ENCODE measurements around the gene HEG1.

HEG1 gene

GRCh38 chr3:125061170-125061569 is 5.4 kb upstream of the HEG1 start:
- FAIRE-seq (no peak), DNase-seq (ENCODE audit: insufficient read length, low spot score) (no peak)
- TF ChIP-seq, protein P1, sequence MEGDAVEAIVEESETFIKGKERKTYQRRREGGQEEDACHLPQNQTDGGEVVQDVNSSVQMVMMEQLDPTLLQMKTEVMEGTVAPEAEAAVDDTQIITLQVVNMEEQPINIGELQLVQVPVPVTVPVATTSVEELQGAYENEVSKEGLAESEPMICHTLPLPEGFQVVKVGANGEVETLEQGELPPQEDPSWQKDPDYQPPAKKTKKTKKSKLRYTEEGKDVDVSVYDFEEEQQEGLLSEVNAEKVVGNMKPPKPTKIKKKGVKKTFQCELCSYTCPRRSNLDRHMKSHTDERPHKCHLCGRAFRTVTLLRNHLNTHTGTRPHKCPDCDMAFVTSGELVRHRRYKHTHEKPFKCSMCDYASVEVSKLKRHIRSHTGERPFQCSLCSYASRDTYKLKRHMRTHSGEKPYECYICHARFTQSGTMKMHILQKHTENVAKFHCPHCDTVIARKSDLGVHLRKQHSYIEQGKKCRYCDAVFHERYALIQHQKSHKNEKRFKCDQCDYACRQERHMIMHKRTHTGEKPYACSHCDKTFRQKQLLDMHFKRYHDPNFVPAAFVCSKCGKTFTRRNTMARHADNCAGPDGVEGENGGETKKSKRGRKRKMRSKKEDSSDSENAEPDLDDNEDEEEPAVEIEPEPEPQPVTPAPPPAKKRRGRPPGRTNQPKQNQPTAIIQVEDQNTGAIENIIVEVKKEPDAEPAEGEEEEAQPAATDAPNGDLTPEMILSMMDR (IDR thresholded peaks at IDR 0.05; ENCODE audit: insufficient read depth, missing control alignments), result no peak

GRCh38 chr3:125059488-125060245 is 3.9 kb upstream of the HEG1 start:
- DNase-seq (ENCODE audit: insufficient read length, low spot score) (no peak), FAIRE-seq (no peak)

DNA sequence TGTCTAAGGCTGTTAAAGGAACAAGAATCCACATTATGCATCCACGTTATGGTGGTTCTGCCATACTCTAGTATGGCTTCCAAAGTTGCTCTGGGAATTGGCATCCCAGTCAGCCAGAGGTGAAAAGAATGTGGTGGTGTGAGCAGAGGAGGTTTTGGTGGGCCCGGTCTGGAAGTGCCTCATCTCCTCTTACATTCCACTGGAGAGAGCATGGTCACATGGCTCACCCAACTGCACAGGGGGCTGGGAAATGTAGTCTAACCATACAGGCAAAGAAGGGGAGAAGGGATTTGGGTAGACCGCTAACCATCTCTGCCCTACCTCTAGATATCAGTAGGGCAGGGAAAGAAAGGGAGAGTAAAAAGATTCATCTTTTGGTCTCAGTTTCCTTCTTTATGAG is 3.2 kb upstream of the HEG1 start:
- FAIRE-seq, result no peak
- no peak for DNase-seq (ENCODE audit: insufficient read length, low spot score)
- TF ChIP-seq, protein P1 (IDR thresholded peaks at IDR 0.05; ENCODE audit: insufficient read depth, missing control alignments), result no peak

More at GRCh38 chr3:125059488-125060245, 3.9 kb upstream of the HEG1 start:
- TF ChIP-seq, protein P1 (IDR thresholded peaks at IDR 0.05; ENCODE audit: insufficient read depth, missing control alignments), result no peak

- FAIRE-seq, result no peak
- TF ChIP-seq, protein P1 (IDR thresholded peaks at IDR 0.05; ENCODE audit: insufficient read depth, missing control alignments), result no peak
- DNase-seq (ENCODE audit: insufficient read length, low spot score), result no peak
Measured at GRCh38 chr3:125058529-125058928, 2.7 kb upstream of the HEG1 start.

- TF ChIP-seq, protein P1 (IDR thresholded peaks at IDR 0.05; ENCODE audit: insufficient read depth, missing control alignments), result no peak
- no peak for FAIRE-seq
- DNase-seq (ENCODE audit: insufficient read length, low spot score), result no peak
Measured at GRCh38 chr3:125057186-125057850, 1.5 kb upstream of the HEG1 start.

DNA sequence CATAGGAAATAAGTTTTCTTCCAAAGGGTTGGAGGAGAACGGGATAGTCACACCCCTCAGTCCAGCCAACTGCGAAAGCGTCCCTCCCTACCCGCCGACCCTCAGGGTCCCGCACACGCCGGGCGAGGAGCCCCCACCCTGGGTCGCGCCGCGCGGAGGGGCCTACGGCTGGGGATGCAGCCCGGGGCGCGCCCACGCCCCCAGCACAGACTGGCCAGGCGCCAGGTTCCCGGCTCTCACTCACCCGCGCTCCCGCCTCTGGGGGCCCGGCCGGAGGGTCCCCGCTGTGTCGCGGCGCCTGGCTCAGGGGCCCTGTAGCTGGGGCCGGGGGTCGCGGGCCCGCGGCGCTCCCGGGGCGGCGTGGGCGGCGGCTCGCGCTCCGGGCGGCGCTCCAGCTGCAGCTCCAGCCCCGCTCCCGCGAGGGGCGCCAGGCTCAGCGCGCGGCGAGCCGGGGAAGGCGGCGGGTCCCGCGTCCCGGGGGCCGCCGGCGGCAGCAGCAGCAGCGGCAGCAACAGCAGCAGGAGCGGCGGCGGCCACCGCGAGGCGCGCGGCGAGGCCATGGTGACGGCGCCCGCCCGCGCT is 375 bp downstream of the HEG1 start:
- FAIRE-seq (no peak), DNase-seq (ENCODE audit: insufficient read length, low spot score) (no peak)
- TF ChIP-seq, protein P1 (IDR thresholded peaks at IDR 0.05; ENCODE audit: insufficient read depth, missing control alignments), result no peak

Data from D721Med (cell line).